Daoy (cell line): ENCODE data around the gene NIN. TPM values are rescaled to one million over a fixed set of nuclear protein-coding genes. Genes with fewer than 3 reads are reported as not detected.
A peak's percentile ranks its signal among the peaks of the same experiment; 100 is the strongest.

Experiments
- DNase-seq: peaks from one replicate; pipeline ENCODE4 v3.0.0-alpha.2; 2015; ENCODE audit warnings: low read depth
- total RNA-seq: library from RNA; depleted of rRNA; stranded (reverse); fragments of >200 nt; shearing (Covaris generic); gene quantifications from 2 replicates; pipeline ENCODE4 v1.2.3, GENCODE V29; 2014

NIN gene
- total RNA-seq, 1 experiment from 2014 or later: 44.9 TPM

DNA sequence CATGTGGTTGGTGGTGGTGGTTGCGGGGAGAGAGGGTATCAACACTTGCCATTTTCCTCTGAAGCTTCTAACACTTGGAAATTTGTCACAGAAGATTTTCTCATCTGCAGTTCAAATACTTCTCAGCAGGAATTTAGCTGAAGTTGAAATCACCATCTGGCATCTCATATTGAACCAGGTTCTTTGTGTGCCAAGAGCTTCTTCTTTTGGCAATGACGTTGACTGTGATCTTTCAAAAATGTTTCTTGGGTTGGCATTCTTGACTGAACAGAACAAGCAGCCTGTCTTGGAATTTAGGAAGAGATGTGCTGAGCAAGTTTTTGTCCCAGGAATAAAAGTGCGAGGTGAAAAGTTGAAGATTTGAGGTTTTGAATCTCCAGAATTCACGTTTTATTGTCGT lies 8.7 kb upstream of the NIN start:
- DNase-seq: no peak

DNA sequence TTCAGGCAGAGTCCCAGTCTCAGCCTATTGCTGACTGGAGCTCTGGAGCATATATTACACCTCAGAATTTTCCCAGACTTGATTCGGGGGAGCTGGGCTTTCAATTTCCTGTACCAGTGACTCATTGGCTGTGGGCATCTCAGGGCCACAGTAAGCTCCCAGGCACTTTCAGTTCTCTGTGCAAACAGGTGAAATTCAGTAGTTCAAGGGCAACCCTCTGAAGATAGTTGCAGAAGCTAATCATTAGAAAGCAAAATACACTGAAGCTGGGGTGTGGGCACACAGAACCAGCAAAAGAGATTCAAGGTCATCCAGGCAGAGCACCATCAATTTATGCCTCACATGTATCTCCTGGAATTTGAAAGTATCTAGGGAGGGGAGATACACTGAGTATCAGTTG lies 8.1 kb upstream of the NIN start:
- peak; percentile 78 for DNase-seq

DNA sequence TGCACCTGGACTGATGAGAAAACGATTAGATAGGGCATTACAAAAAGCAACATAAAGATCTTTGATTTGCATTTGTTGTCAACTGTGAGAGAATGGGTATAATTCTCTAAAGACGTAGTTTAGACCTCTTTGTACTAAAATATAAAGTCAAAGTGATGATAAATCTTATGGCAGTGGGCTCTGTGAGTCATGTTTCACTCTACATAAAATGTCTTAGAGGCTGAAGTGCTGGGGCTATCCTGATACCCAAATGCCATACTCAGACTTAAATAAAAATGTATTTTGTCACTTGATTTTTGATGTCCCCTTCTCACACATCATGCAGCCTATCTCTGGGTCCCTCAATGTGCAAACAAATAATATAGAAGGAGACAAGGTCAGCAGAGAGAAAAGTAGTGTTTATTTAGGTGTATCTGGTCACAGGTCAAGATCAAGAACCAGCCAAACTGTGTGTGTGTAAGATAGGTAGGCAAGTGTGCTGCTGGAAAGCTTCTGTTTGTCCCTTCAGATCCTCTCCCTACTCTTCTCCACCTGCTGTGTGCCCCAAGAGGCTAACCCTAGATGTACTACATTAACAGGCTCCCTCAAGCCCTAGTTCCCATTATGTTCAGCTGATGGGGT lies 7.0 kb upstream of the NIN start:
- no peak for DNase-seq

DNA sequence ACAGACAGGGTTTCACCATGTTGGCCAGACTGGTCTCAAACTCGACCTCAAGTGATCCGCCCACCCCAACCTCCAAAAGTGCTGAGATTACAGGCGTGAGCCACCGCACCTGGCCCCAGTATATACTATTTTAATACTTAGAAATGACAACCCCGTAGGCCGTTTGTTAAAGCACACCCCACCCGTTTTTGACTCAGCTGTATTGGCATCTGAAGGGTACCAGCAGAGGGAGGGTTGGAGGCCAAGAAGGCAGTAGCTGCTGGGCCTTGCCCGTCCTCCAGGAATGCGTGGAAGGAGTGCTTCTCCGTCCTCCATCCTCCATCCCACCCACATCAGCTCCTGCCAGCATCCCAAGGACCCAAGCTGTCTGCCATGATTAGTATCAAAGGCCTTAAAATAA lies 6.3 kb upstream of the NIN start:
- no peak for DNase-seq

DNA sequence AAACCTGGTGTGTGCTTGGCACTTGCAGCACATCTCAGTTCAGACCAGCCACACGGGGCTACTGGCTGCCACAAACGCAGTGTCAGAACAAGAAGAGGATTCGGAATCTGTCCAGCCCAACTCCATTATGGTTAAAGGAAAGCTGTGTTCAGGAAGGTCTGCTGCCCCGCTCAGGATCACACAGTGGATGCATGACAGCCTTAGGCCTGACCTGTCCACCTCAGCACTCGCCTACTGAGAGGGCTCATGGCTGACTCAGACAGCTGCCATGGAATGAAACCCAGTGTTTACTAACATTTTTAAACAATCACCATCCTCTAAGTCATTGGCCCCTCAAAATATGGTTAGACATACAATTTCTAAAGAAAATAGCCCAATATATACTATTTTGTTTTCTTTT lies 5.6 kb upstream of the NIN start:
- peak; percentile 46 for DNase-seq

DNA sequence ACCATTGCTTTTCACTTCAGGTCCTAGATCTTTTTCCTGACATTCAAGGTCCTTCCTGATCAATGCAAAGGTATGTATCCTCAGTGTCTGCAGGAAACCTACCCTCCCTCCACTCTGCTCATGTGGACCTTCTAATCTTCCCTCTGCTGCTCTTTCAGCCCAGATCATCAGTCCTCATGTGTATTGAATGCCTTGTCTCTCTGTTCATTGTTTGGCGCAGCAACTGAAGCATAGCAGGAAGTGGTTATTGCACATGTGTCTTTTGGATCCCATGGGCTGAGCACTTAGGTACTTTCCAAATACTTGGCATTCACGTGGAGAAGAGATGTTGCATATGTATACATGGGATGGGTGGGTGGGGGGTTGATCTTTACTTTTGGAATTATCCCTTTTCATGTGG lies 4.3 kb upstream of the NIN start:
- peak; percentile 73 for DNase-seq

DNA sequence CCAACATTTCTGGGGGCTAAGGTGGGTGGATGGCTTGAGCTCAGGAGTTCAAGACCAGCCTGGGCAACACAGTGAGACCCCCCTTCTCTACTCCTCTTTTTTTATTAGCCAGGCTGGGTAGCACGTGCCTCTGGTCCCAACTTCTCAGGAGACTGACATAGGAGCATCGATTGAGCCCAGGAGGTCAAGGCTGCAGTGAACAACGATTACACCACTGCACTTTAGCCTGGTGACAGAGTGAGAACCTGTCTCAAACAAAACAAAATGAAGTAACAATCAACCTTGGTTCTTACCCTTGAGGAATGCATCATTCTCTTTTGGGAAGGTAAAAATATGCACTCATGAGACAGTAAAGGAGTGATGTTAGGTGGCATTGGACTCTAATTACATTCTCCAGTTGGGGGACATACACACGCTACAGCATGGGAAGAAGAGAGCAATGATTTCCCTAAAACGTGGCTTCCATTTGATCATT lies 3.9 kb upstream of the NIN start:
- no peak for DNase-seq

DNA sequence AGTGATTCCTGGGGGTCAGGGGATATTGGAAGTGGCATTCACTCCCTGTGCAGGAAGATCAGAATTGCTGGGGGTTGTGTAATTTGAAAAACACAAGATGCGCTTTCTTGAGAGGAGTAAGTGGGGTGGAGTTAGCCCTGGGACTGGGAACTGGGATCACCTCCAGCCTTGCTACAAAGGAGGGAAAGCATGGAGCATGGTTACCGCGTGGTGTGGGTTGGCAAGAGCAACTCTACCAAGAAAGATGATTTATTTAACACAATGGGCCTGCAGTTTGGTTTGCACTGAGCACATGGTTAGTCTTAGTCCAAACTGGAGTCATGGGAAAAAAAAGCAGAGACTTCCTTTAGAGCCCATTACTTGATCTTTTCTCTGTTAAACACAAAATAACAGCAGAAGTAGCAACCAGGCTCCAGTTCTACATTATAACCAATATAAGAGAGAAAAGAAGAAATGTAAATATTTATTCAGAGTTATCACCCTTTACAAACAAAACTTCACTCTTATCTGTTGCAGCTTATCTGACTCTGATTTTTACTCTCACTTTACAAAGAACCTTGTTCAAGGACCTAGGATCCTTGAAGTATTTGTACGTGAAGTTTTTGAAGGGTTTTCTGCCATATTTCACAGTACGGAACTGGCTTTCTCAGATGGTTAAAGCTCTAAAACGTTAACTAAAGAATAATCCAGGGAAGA lies 2.1 kb upstream of the NIN start:
- no peak for DNase-seq

DNA sequence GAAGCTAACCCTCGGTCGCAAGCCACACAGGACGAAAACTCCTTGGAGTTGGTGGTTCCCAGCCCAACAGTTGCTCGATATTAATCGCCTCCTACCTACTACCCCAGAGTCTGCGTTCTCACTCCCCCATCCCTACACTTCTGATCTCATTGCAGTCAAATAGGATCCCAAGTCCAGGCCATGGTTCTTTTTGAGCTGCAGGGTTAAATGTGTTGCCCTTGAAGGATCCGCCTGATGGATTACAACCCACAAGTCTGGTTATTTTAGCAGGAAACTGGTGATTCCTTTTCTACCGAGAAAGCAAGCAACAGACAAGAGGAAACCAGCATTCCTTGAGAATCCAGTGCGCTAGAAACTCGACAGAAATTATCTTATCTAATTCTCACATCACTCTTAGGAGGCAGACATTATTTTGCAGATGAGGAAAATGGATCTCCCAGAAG lies 785 bp upstream of the NIN start:
- no peak for DNase-seq

DNA sequence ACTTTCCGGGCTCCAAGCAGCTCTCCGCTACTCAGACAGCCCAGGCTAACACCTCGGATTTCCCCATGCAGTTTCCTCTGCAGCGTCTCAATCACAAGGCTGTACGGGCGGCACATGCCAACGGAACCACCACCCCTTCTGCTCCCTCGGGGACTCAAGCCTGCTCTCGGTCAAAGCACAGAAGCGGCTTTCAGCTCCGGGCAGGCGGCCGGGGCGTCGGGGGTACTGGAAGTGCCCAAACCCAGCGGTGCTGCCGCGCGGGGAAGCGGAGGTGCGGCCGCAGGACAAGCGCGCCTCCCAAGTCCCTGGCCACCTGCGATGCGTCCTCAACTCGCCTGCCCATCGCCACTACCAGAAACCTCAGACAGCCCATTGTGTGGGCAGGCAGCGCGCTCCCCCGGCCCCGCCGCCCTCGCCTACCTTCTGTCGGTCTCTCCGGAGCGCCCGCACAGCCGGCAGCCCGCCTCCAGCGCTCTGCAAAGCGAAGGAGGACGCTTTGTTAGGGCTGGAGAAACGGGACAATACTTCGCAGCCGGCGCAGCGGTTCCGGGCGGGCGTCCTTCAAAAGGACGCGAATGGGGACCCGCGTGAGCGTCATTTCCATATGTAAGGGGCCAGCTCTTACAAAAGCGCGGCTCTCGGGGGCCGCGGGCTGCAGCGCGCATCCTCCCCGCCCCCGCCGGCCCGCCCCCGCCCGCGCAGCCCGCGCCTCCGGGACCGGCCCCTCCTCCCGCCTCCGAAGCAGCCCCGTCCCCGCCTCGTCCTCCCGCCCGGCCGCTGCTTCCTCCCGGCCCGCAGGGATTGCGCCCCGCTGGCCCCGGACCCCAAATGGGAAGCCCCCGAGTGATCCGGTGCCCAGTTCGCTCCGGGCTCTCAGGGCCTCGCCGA lies 674 bp downstream of the NIN start:
- DNase-seq: peak; percentile 65

DNA sequence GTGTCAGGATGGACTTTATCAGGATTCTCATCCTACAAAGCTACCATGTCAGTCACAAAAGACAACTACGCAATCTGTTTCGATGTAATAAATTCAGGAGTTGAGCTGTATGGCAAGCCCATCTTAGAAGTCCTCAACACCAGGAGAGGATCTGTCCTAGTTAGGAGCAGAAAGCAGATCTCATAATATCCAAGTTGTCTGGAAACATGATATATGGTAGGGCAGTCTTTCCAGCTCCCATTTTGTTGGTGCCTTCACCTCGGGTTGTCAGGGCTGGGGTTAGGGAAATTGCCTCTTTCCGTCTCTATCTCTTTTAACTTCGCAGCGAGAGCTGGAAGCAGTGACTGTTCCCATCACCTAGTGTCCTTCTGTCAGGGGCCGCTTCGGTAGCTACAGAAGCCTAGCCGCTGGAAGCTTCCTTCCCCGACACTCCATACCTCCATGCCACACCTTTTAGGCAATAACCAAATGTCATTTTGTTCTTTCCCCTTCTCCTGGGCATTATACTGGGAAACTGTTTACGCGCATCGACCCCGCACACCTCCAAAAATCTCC lies 1.4 kb downstream of the NIN start:
- no peak for DNase-seq

DNA sequence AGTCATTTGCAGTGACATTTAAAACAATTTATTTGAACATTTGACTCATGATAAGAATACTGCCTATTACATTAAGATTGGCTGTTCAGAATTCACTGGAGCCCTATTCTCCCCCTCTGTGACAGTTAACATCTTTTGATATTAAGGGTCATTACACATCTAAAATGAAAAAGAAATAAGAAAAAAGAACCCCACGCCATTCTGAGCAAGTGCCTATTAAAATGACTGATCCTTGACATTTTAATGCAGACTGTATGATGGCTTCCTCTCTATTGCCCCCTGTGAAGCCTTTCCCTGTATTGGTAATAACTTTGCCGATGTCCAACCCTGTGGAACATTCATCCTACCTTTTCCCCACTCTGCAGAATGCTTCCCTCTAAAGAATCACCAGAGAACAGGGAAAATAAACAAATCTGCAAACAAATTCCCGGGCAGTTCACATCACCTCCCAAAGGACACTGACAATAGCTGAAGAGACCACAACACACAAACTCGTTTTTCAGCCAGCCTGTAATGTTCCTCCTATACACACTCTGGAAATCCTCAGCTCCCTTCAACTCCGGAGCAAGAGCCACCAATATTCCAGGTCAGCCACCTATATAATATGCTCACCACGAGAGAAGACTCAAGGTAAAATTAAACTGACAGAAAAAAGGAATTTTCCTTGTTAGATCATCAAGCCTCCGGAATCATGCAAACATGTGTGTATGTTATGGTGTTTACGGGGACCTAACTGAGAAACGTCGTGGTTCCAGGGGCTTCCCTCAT lies 2.1 kb downstream of the NIN start:
- no peak for DNase-seq

DNA sequence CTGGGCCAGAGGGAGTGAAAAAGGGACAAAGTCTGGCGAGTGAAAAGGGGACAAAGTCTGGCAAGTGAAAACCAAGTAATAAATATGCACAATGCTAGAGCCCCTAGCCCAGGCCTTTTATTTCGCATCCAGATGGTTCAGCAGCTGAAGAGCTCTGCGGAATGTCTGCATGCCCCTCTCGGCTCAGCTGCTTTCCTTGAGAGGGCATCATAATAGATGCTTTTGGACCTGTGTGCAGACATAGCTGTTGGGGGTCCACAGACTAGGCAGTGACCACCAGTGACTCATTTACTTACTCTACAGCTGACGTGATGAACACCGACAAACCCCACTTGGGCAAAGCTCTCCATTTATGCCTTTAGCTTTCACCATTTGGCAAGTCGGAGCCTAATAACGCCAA lies 4.3 kb downstream of the NIN start:
- DNase-seq: no peak

DNA sequence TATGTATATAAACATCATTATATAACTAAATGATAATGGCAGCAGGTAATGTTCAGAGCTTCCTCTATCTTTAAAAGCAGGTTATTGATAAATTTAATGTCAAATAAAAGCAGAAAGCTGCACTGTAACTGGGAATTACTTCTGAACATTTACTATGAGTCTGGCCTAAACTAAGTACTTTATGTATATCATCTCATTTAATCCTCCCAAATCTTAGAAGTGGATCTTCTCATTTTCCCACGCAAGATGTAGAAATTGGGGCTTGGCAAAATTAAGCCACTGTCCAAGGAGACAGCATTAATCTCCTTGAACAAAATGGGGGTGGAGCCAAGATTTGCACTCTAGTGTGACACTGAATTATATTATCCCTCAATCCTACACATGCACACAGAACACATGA lies 5.7 kb downstream of the NIN start:
- no peak for DNase-seq

DNA sequence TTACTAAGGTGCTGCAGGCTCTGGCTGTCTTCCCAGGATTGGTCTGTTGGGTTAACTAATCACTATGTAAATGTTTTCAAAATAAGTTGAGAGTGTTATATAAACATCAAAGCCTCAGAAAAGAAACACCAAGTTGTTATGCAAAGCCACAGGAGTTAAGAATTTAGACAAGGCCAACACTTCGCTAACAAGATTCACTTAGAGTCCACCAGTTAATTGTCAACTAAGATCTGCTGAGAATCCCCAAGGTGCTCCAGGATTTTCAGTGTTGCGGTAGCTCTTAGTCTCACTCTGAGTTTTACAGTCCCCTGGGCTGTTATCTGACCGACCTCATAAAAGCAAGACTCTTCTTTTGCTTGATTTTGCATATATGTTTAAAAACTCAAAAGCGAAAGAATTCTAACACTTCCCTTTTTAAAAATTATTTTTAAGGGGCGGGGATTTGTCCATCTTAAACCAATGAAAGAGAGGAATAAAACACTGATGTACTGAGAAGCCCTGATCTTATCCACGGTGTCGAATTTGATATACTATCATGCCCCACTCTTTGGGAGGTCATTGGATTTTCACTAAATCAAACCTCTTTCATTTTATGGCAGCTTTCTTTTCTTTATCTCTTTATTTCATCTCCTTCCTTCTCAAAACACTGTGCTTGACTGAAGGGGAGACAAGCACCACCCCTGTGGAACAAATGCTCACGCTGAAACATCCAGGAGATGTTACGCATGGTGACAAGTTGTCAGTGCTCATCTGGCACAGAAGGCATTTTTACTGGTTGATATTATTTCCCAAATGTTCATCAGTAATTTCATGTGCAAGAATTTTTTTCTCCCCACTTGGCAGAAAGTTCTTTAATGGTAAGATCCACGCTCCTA lies 7.0 kb downstream of the NIN start:
- DNase-seq: no peak

DNA sequence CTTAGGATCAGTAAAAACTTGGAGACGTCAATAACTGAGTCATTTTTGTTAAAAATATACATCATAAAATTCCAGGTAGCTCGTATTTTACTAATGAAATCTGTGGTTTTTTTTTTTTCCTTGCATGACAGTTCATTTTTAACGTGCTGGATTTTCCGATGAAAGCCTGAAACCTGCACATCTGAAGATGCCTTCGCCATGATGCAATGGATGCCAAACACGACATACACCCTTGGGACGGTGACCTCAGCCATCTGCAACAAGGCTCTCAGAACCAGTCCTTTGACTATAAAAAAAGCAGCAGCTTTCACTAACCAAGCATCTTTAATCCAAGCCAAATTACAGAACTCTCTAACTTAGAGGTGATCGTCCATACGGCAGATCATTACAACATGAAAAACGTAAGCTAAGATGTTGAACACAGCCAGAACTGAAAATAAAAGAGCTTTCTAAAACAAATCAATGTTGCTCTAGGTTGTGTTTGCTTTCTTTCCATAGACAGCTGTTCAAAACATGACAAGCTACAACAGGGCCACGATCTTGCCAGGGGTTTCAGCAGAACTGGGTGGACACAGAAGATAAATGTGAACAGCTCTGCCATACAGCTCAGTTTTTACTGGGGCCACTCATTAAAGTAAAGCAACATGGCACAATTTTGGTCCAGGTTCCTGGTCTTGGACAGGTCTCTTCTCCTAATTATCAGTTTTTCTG lies 7.8 kb downstream of the NIN start:
- no peak for DNase-seq

DNA sequence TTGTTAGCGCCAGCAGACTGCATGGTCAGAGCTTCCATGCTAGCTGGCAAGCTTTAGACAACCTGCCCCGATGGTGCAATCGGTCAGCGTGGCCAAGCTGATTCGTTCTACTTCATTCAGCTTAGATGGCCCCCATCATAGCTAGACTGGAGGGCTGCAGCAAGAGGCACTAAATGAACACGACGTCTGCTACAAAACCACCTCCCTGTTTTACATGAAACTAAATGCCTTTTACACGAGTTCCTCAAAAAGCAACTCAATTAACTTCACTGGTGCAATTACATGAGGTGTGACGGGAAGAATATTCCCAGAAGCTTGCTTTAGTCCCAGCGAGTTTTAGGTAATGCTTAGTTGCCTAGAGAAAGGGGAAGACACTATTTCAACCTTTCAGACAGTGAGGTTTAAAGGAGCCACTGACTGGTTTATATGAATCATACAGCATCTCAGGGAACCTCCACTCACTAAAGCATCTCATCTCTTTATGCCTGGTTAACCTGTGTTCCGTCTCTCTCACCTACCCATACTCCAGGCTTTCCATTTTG lies 8.4 kb downstream of the NIN start:
- no peak for DNase-seq

DNA sequence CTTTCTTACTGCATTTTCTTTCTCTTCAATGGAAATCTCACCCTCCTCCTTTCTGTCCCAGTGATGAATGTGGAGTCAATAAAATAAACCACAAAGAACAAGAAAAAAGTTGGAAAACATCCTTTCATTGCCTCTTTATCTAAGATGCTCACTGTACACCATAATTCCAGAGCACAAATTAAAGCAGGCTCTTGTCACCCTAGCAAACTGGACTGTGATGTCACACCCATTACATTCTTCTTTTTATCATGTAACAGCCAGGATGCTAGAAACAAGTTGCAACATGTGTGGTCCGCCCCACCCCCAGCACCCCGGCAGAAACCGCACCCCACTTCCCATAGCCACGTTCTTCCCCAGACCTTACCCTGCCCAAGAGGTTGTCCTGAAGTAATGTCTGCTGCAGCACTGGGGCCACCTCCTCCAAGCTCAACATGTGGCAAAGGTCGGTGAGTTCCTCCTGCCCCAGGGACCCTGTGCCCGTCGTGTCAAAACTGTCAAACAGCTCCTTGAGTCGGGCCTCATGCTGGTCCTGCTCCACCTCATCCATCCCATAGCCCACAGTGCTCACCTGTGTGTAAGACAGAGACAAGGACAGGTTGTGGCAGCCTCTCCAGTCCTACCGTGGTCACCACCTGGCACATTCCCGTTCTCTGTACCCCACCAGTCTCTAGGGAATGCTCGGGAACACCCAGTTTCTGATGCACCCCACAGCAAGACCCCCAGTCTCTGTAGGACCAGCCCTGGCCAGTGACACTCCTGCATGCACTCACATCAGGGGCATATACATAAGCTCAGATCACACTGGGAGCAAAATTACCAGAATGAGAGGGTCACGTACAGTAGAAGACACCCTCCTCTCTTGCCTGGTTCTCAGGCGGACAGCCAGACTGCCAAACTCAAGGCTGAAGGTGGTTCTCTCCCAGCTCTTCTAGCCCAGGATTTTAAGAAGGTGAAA lies 9.2 kb downstream of the NIN start:
- no peak for DNase-seq
